Ovary (tissue), 3 donors: ENCODE results near the gene TIGAR.

Experiments used
- POLR2A ChIP-seq: fragments of 450-650 bp; IDR thresholded peaks from one replicate; pipeline ENCODE4 v1.6.1; 2017; ENCODE audit warnings: antibody characterized with exemption, mild to moderate bottlenecking, moderate library complexity
- TF ChIP-seq, protein P1 (sequence below), 3 donors: fragments of 450-650 bp in 2 of 3; fragments of 200-600 bp in 1 of 3; IDR thresholded peaks; one replicate each; pipeline versions ENCODE4 v1.5.1 to v1.8.0; 2016 to 2022; ENCODE audit warnings: antibody characterized with exemption in 3 of 3, mild to moderate bottlenecking in 1 of 3
- donor health status: DM: no; HTN: no; CAD: no.

DNA sequence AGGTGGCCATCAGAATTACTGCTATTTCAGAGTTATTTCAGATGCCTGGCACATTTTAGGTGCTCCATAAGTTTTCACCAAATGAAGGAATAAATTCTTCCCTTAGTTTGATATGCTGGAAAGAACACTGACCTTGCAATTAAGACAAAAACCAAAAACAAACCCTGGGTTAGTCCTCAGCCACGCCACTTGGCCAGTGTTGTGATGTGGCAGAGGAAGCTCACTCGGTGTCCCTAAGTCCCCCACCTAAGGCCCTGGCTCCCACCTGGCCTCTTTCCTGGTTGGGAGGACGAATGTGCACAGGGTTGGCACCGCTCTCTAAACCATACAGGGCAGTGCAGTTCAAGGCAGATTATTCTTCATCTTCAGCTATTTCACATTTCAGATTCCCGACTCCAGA, 72.2 kb downstream of the TIGAR start:
- TF ChIP-seq, protein P1, sequence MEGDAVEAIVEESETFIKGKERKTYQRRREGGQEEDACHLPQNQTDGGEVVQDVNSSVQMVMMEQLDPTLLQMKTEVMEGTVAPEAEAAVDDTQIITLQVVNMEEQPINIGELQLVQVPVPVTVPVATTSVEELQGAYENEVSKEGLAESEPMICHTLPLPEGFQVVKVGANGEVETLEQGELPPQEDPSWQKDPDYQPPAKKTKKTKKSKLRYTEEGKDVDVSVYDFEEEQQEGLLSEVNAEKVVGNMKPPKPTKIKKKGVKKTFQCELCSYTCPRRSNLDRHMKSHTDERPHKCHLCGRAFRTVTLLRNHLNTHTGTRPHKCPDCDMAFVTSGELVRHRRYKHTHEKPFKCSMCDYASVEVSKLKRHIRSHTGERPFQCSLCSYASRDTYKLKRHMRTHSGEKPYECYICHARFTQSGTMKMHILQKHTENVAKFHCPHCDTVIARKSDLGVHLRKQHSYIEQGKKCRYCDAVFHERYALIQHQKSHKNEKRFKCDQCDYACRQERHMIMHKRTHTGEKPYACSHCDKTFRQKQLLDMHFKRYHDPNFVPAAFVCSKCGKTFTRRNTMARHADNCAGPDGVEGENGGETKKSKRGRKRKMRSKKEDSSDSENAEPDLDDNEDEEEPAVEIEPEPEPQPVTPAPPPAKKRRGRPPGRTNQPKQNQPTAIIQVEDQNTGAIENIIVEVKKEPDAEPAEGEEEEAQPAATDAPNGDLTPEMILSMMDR (IDR thresholded peaks at IDR 0.05): no peak
- TF ChIP-seq POLR2A: no peak
